NCI-H2227 (cell line): Measurements from ENCODE around the gene RBM34.
A peak's percentile ranks its signal among the peaks of the same experiment; 100 is the strongest.
"Not testable (repeated sequence)": the region's sequence is repeated elsewhere in the genome, so short reads cannot be mapped to it uniquely, and the experiment has no call there.

Experiments
- DNase-seq: peaks from one replicate; lab custom pipeline; 2025; ENCODE audit not compliant: unreplicated experiment; lab: John Stamatoyannopoulos, UW

RBM34 gene

GRCh38 chr1:235122348-235122747 lies 38.7 kb downstream of the RBM34 start:
- DNase-seq, result no peak

- no peak for DNase-seq
Measured at GRCh38 chr1:235113183-235113917, 47.7 kb downstream of the RBM34 start.

DNA sequence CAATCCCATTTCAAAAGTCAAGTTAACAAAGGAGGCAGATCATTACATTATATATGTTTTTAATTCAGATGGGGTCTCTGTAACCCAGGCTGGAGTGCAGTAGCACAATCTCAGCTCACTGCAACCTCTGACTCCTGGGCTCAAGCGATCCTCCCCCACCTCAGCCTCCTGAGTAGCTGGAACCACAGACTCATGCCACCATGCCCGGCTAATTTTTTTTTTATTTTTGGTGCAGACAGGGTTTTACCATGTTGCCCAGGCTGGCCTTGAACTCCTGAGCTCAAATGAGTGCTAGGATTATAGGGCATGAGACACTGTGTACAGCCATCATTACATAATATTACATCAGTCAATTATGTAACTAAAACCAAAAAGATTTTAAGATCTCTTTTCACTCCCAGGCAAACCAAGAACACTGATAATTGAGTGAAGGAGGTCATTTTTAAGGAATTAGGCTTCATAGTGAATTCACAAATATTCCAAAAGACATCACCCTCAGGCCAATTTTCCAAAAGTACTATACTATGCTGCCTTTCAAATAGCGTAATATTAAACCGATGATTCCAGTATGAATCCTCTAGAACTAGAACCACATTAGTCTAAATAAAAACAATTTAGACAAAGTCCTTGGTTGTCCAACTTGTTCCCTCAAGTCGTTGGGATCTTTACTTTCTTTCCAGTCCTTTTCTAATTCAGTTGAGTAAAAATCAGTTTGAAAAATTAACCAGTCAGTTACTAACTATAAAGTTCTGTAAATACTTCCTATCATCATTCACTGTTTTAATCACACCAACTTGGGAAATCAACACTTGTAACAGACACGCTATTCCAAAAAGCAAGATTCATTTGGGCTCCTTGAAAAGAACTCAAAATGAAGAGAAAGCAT lies 48.5 kb downstream of the RBM34 start:
- DNase-seq, result no peak

- no peak for DNase-seq
Measured at GRCh38 chr1:235111107-235111506, 49.9 kb downstream of the RBM34 start.

- DNase-seq, result no peak
Measured at GRCh38 chr1:235108876-235109275, 52.2 kb downstream of the RBM34 start.

DNA sequence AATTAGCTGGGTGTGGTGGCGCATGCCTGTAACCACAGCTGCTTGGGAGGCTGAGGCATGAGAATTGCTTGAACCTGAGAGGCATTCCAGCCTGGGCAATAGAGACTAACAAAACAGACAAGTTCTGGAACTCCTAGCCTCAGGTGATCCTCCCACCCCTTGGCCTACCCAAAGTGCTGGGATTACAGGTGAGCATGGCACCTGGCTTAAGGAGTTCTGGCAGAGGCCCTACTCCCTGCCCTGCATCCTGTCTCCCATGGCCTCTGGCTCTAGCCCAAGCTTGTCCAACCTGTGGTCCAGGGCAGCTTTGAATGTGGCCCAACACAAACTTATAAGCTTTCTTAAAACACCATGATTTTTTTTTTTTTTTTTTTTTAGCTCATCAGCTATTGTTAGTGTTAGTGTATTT lies 52.9 kb downstream of the RBM34 start:
- DNase-seq, result no peak

- no peak for DNase-seq
Measured at GRCh38 chr1:235107368-235108184, 53.5 kb downstream of the RBM34 start.

DNA sequence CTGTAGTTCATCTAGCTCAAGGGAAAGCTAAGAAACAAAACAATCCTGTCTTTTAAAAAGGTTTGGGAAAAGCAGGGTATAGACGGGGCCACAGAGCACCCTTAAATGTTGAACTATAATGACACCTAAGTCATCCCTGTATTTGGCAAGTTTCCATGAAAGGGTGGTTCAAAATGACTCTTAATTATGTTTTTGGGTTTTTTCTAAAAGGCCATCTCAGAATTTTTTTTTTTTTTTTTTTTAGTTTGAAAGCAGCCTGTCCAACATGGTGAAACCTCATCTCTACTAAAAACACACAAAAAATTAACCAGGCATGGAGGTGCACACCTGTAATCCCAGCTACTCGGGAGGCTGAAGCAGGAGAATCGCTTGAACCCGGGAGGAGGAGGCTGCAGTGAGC lies 54.6 kb downstream of the RBM34 start:
- DNase-seq, result no peak

GRCh38 chr1:235105051-235106043 lies 55.7 kb downstream of the RBM34 start:
- peak; percentile 51 for DNase-seq

GRCh38 chr1:235102993-235103411 lies 58.0 kb downstream of the RBM34 start:
- no peak for DNase-seq

GRCh38 chr1:235102259-235102582 lies 58.8 kb downstream of the RBM34 start:
- no peak for DNase-seq

DNA sequence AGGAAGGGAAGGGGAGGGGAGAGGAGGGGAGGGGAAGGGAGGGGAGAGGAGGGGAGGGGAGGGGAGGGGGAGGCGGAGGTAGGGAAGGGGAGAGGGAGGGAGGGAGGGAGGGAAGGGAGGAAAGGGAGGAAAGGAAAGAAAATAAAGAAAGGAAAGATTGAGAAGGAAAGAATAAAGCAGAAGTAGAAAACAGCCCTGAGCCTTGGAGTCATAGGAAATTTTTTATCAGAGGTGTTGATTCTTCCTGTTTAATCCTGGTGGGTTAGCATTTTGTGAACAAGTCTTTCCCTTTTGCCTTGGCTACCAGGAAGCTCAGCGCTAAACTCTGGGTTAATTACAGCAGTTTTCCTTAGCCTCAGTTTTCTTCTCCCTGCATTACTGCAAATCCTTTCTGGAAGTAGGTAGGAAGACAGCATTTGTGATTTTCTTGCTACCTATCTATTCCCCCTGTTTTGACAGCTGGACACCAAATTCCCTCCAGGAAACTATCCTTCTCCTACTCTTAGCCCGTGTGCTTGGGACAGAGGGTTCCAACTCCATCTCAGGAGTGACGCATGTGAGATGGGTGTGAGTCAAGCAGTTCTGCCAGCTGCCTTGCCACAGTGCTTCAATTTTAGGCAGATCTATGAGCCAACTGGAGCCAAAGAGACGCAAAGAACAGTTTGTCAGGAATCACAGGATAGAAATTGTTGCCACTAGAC lies 59.3 kb downstream of the RBM34 start:
- no peak for DNase-seq

GRCh38 chr1:235100194-235100772 lies 60.8 kb downstream of the RBM34 start:
- peak; percentile 17 for DNase-seq

DNA sequence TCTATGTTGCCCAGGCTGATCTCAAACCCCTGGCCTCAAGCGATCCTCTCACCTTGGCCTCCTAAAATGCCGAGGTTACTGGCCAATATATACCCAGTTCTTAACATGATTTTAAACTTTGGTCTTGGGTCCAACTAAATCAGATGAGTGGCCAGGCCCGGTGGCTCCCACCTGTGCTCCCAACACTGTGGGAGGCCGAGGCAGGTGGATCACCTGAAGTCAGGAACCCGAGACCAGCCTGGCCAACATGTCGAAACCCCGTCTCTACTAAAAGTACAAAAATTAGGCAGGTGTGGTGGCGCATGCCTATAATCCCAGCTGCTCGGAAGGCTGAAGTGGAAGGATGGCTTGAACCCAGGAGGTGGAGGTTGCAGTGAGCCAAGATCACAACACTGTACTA lies 62.1 kb downstream of the RBM34 start:
- DNase-seq, result no peak

DNA sequence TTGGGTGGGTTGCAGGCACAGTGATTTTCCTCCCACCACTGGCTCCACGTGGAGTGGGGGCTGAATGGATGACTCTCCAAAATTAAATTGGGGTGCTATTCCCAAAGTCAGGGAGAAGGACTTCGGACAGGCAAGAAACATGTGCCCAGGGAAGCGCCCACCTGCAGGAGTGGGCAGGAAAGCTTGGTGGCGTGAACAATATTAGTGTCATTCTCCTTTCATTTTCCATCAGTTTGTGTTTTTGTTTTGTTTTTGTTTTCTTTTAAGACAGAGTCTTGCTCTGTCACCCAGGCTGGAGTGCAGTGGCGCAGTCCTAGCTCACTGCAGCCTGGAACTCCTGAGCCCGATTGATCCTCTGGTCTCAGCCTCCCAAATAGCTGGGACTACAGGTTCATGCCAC lies 62.5 kb downstream of the RBM34 start:
- DNase-seq, result no peak

- not testable (repeated sequence) for DNase-seq
Measured at GRCh38 chr1:235097501-235097900, 63.5 kb downstream of the RBM34 start.

- DNase-seq, result no peak
Measured at GRCh38 chr1:235095938-235096562, 65.0 kb downstream of the RBM34 start.

DNA sequence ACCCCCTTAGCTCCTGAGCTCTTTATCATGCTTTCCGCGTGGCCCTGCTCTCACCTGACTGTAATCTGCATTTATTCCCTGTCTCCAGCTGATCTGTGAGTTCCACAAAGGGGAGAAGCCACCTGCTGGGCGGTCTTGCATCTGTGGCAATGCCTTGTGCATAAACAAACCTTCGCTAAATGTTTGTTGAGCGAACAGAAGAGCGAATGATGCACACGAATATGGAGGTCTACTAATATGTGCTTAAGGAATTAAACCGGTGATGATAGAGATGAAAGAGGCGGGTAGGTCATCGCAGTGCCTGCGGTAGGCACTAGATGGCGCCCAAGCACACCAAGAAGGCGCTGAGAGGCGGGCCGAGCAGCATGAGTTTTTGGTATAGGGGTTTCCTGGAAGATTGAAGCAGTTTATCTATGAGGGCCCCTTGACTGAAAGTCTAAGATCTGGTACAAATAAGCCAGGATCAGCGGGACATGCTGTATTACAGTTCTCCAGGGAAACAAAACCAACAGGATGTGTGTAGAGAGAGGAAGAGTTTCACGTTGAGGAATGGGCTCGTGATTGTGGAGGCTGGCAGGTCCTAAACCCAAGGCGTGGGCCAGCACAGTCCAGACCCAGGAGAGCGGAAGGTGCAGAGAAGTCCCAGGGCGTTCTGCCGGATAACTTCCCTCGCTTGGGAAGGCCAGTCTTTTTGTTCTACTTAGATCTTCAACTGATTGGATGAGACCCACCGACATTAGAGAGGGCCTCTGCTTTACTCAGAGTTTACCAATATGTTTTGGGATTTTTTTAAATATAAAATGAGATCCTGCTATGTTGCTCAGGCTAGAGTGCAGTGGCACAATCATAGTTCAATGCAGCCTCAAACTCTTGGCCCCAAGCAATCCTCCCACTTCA lies 67.1 kb downstream of the RBM34 start:
- DNase-seq, result no peak
